NCI-H2029 (cell line): ENCODE measurements around the gene TRIM68.

Experiments
- DNase-seq: peaks from one replicate; lab custom pipeline; 2025; lab: John Stamatoyannopoulos, UW

Gene TRIM68

DNA sequence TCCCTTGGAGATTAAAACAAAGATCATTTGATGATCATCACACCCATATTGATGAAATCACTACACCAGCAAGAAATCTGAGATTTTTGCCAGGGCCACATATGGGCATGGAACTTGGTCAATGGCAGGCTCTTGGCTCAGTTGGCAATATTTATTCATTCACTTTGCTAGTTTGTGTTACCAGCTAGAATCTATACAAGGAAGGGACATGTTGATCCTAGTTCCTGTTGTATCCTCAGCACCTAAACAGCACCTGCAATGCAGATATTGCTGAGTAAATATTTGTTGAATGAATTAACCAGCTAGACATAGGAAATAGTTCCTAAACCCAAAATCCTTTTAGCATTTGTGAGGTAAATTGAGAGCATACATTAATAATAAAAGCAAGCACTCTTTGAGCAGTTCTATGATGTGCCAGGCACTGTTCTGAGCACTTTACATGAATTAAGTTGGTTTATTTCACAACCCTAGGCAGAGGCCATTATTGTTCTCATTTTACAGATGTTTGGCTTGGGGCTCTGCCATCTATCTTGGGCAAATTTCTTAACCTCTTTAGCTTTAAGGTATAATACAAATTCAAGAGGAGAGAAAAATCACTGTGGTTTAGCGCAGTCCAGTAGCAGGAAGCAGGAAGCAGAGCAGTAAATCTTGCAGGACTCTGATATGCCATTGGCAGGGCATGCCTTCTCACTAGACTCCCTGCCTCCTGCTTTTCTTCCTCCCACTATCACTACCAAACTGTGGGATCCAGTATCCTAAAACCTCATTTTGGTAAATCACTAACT, 1.6 kb downstream of the TRIM68 start:
- peak; percentile 48 for DNase-seq

DNA sequence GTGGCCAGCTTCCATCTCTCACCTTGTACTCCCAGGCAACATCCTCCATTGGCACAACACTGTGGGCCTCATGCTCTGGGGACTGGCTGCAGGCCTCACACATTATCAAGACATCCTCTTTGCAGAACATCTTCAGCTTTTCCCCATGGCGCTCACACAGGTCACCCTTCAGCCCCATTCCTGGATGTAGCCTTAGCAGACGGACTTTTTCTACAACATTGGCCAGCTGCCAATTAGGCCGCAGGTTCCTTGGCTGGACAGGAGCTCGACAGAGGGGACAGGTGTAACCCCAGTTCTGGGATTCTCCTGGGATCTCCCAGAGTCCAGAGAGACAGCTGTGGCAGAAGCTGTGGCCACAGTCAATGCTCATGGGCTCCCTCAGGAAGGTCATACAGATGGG, 3.0 kb downstream of the TRIM68 start:
- no peak for DNase-seq

DNA sequence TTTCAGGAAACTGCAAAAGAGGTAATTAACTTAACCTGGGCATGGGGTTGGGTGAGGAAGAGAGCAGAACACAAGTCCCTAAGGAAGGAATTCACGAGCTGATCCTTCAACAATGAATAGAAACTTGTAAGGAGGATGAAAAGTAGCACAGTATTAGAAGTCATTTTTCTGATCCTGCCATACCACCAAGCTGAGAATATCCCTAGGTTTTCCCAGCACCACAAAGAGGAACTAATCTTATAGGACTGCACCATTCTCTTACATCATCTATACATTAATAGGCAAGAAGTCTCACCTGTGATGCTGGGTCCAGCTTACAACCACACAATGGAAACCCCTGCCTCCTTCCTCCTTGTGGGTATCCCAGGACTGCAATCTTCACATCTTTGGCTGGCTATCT, 14.3 kb downstream of the TRIM68 start, which contains the start of gene OR52I1:
OR52I1 (plus strand) TSS at position 301 of the 400 bp plus-strand sequence; CDS start at position 301, 0 bp downstream.
- no peak for DNase-seq

DNA sequence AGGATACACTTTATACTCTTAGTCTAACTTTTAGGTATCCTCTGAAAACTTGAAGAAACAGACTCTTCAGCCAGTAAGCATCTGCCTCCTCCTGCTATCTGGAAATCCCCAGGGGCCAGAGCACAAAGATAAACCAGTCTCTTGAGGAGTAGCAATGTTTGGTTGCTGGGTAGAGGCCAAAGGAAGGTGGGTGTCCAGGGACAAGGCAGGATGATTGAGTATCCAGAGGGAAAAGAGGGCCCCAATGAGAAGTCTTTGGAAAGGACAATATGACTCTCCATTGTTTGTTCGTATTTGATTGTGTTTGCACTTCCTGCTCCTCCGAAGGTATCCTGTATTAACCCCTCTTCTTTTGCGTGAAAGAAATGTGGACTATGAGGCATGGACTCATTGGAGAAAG, 19.0 kb downstream of the TRIM68 start:
- no peak for DNase-seq

DNA sequence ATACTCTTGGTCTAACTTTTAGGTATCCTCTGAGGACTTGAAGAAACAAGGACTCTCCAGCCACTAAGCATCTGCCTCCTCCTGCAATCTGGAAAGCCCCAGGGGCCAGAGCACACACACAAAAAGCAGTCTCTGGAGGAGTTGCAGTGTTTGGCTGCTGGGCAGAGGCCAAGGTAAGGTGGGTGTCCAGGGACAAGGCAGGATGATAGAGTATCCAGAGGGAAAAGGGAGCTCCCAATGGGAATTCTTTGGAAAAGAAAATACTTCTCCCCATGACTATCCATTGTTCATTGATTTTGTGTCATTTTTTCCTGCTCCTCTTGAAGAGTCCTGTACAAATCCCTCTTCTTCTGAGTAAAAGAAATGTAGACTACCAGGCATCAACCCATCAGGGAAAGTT, 26.6 kb downstream of the TRIM68 start, which contains the start of gene OR52I2:
OR52I2 (plus strand) TSS at position 301 of the 400 bp plus-strand sequence.
- no peak for DNase-seq

DNA sequence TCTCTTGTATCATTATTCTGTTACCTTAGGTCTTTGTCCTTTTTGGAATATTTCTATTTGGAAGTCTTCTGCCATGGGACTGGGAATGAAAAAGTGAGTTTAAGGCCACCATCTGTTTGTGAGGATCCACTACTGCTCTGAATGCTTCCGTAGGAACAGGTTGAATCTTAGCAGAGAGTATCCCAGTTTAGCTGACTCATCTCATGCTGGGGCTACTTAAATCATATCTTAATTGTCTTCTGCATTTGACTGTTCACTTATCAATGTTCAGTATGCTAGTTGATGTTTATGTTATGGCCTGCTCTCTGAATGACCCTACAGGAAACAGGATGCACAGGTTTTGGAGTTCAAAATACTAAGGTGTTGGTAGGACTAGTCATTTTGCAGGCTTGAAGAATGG, 27.9 kb downstream of the TRIM68 start:
- DNase-seq = no peak

DNA sequence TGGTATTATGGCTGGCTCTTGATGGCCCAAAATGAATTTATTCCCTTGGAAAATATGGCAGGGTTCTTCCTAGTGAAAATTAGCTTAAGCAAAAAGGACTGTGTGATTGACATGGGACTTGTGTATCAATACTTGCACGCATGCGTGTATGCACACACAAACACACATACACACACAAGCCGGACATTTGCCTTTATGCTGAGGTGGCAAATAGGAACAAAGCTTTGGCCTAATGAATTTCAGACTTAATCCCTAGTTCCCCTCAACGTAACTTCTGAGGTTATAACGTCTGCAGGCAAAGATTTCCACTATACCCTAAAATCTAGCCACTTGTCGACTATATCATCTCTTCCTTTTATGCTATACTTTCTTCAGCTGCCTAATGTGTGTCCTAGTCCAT, 29.4 kb downstream of the TRIM68 start:
- DNase-seq = no peak

DNA sequence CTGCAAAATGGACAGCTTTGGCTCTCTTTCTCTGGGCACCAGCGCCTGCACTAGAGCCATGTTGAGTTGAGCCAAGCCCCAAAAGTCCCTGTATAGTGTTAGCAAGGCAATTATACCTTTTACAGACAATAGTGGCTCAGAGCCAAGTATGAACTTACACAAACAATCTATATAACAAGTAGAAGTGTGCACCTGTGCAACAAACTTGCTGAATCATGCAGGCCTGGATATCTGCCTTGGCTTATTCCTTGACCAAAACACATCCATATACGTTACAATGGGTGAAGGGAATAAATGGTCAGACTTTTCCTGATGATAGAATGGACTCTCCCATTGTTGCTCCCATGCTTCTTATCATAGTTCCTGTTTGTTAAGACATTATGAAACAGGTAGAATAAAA, 30.3 kb downstream of the TRIM68 start:
- DNase-seq = no peak

DNA sequence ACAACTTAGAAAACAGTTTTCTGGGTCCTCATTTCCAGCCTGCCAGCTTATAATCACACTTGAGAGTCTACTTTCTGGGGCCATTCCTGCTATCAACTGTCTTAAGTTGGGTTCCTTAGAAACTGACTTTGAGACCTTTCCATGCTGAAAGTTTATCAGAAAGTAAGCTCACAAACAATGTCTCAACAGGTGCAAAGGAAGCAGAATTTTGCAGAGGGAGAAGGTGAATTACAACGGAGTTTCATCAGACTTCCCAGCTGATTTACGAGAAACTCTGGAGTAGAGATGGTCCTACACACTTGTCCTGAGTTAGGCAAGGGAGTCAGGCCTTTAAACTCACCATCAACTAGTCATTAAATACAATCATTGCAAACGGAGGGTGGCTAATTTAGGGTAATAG, 31.2 kb downstream of the TRIM68 start:
- DNase-seq = no peak

DNA sequence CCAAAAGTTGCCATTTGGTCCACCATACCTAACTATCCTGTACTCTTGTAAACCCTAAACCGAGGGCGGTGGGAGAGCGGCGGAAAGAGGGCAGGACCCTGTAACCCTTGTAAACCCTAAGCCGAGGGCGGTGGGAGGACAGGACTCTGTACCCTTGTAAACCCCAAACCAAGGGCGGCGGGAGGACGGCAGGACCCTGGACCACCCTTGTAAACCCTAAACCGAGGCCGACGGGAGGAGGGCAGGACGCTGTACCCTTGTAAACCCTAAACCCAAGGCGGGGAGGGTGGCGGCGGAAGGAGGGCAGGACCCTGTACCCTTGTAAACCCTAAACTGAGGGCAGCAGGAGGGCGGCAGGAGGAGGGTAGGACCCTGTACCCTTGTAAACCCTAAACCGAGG, 39.0 kb downstream of the TRIM68 start:
- DNase-seq = no peak

DNA sequence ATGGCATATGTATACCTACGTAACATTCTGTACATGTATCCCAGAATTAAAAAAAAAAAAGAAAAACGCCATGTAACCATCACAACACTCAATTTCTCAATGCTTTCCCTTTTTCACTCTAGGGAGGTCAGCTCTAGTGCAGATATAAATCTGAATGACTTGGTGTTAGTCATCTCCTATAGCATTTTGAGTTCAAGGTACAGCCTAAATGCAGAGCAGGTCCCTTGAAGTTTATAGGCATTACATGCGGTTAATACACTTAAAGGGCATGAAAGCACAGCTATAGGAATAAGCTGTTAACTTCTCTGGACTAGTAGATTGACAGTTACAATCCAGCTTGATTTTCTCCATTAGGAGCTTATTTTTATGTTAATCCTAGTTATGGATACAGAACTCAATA, 42.7 kb downstream of the TRIM68 start:
- no peak for DNase-seq

DNA sequence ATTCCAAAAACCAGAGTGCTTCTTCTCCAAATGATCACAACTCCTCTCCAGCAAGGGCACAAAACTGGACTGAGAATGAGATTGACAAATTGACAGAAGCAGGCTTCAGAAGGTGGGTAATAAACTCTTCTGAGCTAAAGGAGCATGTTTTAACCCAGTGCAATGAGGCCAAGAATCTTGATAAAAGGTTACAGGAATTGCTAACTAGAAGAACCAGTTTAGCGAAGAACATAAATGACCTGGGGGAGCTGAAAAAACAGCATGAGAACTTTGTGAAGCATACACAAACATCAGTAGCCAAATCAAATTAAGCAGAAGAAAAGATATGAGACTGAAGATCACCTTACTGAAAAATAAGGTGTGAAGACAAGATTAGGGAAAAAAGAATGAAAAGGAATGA, 47.6 kb downstream of the TRIM68 start:
- no peak for DNase-seq

DNA sequence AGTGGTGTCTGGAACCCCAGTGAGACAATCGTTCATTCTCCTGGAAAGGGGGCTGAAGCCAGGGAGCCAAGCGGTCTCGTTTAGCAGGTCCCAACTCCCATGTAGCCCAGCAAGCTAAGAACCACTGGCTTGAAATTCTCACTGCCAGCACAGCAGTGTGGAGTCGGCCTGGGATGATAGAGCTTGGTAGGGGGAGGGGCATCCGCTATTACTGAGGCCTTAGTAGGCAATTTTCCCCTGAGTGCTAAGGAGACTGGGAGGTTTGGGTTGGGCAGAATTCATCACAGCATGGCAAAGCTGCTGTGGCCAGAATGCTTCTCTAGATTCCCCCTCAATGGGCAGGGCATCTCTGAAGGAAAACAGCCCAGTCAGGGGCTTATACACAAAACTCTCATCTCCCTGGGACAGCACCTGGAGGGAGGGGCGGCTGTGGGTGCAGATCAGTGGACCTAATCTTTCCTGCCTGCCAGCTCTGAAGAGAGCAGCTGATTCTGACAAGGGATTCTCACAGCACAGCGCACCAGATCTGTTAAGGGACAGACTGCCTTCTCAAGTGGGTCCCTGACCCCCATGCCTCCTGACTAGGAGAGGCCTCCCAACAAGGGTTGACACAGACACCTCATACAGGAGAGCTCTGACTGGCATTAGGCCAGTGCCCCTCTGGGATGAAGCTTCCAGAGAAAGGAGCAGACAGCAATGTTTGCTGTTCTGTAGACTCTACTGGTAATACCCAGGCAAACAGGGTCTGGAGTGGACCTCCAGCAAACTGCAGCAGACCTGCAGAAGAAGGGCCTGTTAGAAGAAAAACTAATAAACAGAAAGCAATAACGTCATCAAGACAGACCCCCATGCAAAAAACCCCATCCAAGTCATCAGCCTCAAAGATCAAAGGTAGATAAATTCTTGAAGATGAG, 48.2 kb downstream of the TRIM68 start:
- DNase-seq = no peak

DNA sequence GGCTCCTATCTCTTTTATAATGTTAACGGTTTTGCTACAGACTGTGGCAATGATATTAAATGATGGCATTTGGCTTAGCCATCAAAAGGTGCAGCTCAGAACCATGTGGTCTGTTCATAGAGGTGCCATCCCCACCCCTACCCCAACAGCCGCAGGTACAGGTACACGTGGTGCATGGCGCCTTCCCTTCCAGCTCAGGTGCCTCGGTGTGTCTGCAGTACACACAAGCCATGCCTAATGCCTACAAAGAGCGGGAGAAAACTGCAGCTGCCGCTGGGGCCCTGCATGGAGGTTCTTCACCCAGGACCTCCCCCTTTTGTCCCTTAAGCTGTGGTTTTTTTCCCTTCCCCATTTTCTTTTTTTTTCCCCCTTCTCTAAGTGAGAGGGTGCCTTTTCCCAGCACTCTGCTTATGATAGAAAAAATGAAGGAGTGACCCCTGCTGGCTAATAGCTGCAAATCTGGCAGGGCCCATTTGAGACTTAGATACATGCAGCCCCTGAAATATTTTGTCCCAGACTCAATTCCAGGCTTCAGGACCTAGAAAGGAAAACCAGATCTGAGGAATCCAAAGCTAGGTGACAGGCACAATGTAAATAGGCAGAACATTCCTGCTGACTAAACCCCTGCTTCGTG, 56.6 kb downstream of the TRIM68 start:
- no peak for DNase-seq
